Measurements from ENCODE around the gene HOXA2. TPM values are rescaled to one million over a fixed set of nuclear protein-coding genes. Genes with fewer than 3 reads are reported as not detected.

HOXA2 gene
- total and polyA plus RNA-seq, 7 donors: 0.17 to 1.1 (median 0.42) TPM

DNA sequence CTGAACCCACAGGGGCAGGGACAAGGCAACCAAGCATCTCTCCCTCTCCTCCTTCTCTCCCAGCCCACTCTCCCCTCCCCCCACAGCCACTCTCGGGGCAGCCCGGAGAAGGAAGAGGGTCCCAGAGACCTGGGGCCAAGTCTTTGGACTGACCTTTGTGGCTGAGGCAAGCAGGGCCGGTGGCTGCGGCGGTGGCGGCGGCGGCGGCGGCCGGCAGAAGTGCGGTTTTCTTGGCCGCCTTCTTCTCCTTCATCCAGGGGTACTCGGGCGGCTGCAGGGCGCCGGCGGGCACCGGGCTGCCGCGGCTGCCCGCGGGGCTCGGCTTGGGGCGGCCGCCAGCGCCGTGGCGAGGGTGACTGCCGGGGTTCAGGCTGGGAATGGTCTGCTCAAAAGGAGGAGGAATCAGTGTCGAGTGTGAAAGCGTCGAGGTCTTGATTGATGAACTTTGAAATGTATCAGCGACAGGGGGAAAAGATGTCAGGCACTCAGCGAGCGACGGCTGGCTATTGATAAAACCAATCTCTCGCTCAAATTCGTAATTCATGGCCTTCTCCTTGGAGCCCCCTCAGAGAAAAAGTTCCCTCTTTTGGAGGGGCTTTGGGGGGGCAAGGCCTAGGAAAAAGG lies 414 bp downstream of the HOXA2 start:
- Histone ChIP-seq H3K4me1 (peaks cover 28% of the 10 kb centered on the region), H3K9me3 (no peaks in the 10 kb centered on the region), H3K27me3 (ENCODE audit: insufficient read depth in 3 of 3, low read length in 2 of 3) (no peaks in the 10 kb centered on the region), H3K27ac (peak overlapping the region; percentile 65), H3K36me3 (ENCODE audit: insufficient read depth in 1 of 2, low read depth in 1 of 2) (peaks cover 0 to 18% of the 10 kb centered on the region in 2 donors), H3K4me3 (peak overlapping the region; percentile 53)
- 45 to 61% (median 61%) methylated on average over 37 to 39 of the region's 39 CpGs for WGBS, 3 donors
- intact Hi-C loops (cut with DNase I): no loop called here
- no peak for DNase-seq
- no peak for ATAC-seq
- TF ChIP-seq, protein P1, sequence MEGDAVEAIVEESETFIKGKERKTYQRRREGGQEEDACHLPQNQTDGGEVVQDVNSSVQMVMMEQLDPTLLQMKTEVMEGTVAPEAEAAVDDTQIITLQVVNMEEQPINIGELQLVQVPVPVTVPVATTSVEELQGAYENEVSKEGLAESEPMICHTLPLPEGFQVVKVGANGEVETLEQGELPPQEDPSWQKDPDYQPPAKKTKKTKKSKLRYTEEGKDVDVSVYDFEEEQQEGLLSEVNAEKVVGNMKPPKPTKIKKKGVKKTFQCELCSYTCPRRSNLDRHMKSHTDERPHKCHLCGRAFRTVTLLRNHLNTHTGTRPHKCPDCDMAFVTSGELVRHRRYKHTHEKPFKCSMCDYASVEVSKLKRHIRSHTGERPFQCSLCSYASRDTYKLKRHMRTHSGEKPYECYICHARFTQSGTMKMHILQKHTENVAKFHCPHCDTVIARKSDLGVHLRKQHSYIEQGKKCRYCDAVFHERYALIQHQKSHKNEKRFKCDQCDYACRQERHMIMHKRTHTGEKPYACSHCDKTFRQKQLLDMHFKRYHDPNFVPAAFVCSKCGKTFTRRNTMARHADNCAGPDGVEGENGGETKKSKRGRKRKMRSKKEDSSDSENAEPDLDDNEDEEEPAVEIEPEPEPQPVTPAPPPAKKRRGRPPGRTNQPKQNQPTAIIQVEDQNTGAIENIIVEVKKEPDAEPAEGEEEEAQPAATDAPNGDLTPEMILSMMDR (IDR thresholded peaks at IDR 0.05): no peak

DNA sequence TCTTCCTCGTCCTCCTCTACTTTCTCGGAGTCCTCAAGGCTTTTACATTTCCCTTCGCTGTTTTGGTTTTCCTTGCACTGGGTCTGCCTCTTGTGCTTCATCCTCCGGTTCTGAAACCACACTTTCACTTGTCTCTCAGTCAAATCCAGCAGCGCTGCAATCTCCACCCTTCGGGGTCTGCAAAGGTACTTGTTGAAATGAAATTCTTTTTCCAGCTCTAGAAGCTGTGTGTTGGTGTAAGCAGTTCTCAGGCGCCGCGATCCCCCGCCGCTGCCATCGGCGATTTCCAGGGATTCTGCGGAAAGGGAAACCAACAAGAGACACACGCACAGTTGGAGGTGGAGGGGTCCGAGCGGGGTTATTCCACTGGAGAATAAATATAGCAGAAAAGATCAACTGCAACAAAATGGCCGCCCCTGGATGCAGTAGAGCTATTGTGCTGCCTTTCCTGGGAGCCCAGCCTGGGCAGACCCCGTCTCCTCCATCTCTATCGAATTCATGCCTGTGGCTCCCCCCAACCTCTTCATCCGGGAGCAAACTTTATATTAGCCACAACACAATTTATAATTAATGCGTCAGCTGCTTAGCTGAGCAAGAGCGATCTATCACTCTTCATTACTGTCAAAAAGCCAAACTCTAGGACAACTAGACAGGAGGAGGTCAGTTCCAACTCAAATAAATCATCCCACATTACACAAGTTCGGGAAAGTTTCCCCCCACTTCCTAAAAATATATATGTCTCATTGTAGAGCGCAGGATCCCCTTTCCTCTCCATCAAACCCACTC lies 1.1 kb downstream of the HOXA2 start:
- TF ChIP-seq, protein P1 (IDR thresholded peaks at IDR 0.05): no peak
- Histone ChIP-seq H3K9me3 (no peaks in the 10 kb centered on the region), H3K4me3 (peak overlapping the region; percentile 53), H3K27me3 (ENCODE audit: insufficient read depth in 3 of 3, low read length in 2 of 3) (no peaks in the 10 kb centered on the region), H3K36me3 (ENCODE audit: insufficient read depth in 1 of 2, low read depth in 1 of 2) (peaks cover 0 to 18% of the 10 kb centered on the region in 2 donors), H3K27ac (peak overlapping the region; percentile 65), H3K4me1 (peaks cover 21% of the 10 kb centered on the region)
- intact Hi-C loops (cut with DNase I): no loop called here
- no peak for ATAC-seq
- WGBS, 3 donors: 66 to 73% (median 72%) methylated on average over 25 of the region's 25 CpGs
- DNase-seq: no peak

DNA sequence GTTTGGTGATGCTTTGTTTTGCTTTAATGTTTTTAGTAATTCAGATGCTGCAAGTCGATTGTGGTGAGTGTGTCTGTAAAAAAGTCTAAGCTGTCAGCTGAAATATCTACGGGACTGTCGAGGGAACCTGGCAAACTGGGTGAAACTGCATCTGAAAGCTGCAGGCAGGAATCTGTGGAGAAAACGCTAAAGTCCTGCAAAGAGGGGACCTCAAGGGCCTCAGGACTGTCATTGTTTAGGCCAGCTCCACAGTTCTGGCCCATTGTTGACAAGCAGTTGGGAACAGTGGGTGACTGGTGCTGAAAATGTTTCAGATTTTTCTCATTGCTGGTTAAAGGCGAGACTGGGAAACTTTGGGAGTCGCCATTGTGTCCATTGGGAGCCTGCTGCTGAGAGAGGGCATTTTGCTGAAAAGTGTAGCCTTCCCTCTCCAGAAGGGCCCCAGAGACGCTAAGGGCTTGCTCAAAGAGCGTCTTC lies 1.8 kb downstream of the HOXA2 start:
- Histone ChIP-seq H3K9me3 (no peaks in the 10 kb centered on the region), H3K27me3 (ENCODE audit: insufficient read depth in 3 of 3, low read length in 2 of 3) (no peaks in the 10 kb centered on the region), H3K27ac (peak overlapping the region; percentile 65), H3K4me3 (peak overlapping the region; percentile 53), H3K4me1 (peaks cover 16% of the 10 kb centered on the region), H3K36me3 (ENCODE audit: insufficient read depth in 1 of 2, low read depth in 1 of 2) (peaks cover 0 to 18% of the 10 kb centered on the region in 2 donors)
- intact Hi-C loops (cut with DNase I): no loop called here
- DNase-seq (no peak), ATAC-seq (no peak)
- TF ChIP-seq, protein P1 (IDR thresholded peaks at IDR 0.05): no peak
- 64 to 76% (median 75%) methylated on average over 8 of the region's 8 CpGs for WGBS, 3 donors

DNA sequence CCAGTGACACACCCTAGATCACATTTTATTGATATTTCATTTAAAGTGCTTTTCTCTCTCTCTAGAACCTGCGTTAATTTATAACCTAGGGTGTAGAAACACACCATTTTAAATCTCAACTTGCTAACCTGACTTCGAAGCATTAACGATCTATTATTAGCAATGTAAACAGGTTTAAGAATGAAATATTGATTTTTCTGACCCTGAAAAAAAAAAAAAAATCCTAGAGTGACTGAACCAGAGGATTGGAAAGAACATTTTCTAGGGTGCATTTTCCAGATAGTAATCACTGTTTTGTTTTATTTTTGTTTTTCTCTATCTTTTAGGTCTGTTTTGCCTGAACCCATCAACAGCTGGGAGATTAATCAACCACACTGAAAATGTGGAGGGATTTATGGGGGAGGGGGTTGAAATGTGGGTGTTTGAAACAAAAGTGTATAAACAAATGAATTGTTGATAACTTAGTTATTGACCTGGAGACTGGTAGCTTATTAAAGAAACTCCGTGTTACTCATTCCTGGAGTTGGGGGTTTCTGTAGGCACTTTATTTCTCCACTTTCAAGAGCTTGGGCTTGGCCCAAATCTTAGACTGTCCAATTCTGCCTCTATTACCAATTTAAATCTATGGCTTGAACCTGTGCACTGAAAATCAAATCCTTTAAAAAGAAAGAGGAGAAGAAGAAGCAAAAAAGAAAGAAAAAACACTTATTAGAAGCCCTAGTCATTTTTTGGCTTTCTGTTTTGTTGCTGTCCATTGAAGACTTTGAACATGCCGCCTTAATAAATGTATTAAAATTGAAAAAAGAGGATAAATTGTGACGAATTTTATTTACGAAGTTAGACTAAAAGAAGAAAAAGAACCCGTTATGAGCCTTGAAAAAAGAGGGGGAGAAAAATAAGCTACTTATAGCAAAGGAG lies 2.8 kb downstream of the HOXA2 start:
- TF ChIP-seq, protein P1 (IDR thresholded peaks at IDR 0.05): no peak
- peak overlapping the region; percentile 73 for H3K27ac ChIP-seq
- peak overlapping the region; percentile 98 for H3K4me3 ChIP-seq
- DNase-seq: no peak
- intact Hi-C loops (cut with DNase I): no loop called here
- H3K9me3 ChIP-seq: no peaks in the 10 kb centered on the region
- no peaks in the 10 kb centered on the region for H3K27me3 ChIP-seq (ENCODE audit: insufficient read depth in 3 of 3, low read length in 2 of 3)
- 90 to 93% (median 92%) methylated on average over 8 of the region's 8 CpGs for WGBS, 3 donors
- ATAC-seq: no peak
- peaks cover 0 to 18% of the 10 kb centered on the region in 2 donors for H3K36me3 ChIP-seq (ENCODE audit: insufficient read depth in 1 of 2, low read depth in 1 of 2)
- peaks cover 12% of the 10 kb centered on the region for H3K4me1 ChIP-seq

All from psoas muscle (tissue), 8 donors.